T-helper 1 cell treated with Interleukin-12 subunit alpha and Interleukin-12 subunit beta and Interleukin-4 antibody, amounts not matched to agents 30 μg/mL and 1 μg/mL, for 36 hours (primary cell): ENCODE measurements around the gene PSKH1.

ENCODE experiments used
- H3K27ac Mint-ChIP-seq: one replicate; pipeline ENCODE4 v1.8.0; 2021; ENCODE audit warnings: mild to moderate bottlenecking, mixed read lengths
- H3K27me3 Mint-ChIP-seq: one replicate; pipeline ENCODE4 v1.8.0; 2021; ENCODE audit warnings: low read depth, mixed read lengths
- H3K36me3 Mint-ChIP-seq: one replicate; pipeline ENCODE4 v1.8.0; 2021; ENCODE audit warnings: low read depth, mixed read lengths
- H3K4me1 Mint-ChIP-seq: one replicate; pipeline ENCODE4 v1.8.0; 2021; ENCODE audit warnings: low read depth, mixed read lengths
- H3K4me3 Mint-ChIP-seq: one replicate; pipeline ENCODE4 v1.8.0; 2021; ENCODE audit warnings: mild to moderate bottlenecking, moderate library complexity, mixed read lengths
- H3K9me3 Mint-ChIP-seq: one replicate; pipeline ENCODE4 v1.8.0; 2021; ENCODE audit warnings: mixed read lengths

Gene PSKH1

GRCh38 chr16:67942510-67943255 is 49.6 kb downstream of the PSKH1 start:
- H3K27me3 Mint-ChIP-seq, result no peaks in the 10 kb centered on the region
- no peaks in the 10 kb centered on the region for H3K9me3 Mint-ChIP-seq
- H3K36me3 Mint-ChIP-seq, result peaks cover 9% of the 10 kb centered on the region
- peaks cover 17% of the 10 kb centered on the region for H3K4me1 Mint-ChIP-seq
- H3K4me3 Mint-ChIP-seq, result no peak overlapping the region
- no peak overlapping the region for H3K27ac Mint-ChIP-seq

GRCh38 chr16:67943256-67943618 is 50.2 kb downstream of the PSKH1 start:
- Mint-ChIP-seq H3K9me3 (no peaks in the 10 kb centered on the region), H3K4me1 (peaks cover 17% of the 10 kb centered on the region), H3K4me3 (no peak overlapping the region), H3K27me3 (no peaks in the 10 kb centered on the region), H3K27ac (no peak overlapping the region), H3K36me3 (peaks cover 9% of the 10 kb centered on the region)

GRCh38 chr16:67943619-67944504 is 50.8 kb downstream of the PSKH1 start, which contains the start of gene LCAT:
Gene LCAT (minus strand): TSS chr16:67944120. CDS start chr16:67944101, 19 bp downstream.
- no peaks in the 10 kb centered on the region for H3K9me3 Mint-ChIP-seq
- peaks cover 17% of the 10 kb centered on the region for H3K4me1 Mint-ChIP-seq
- H3K4me3 Mint-ChIP-seq, result no peak within 1 kb of the TSS
- peaks cover 9% of the 10 kb centered on the region for H3K36me3 Mint-ChIP-seq
- H3K27ac Mint-ChIP-seq, result no peak within 1 kb of the TSS
- no peaks in the 10 kb centered on the region for H3K27me3 Mint-ChIP-seq

GRCh38 chr16:67944690-67945391 is 51.8 kb downstream of the PSKH1 start:
- peaks cover 9% of the 10 kb centered on the region for H3K36me3 Mint-ChIP-seq
- no peak overlapping the region for H3K27ac Mint-ChIP-seq
- H3K27me3 Mint-ChIP-seq, result no peaks in the 10 kb centered on the region
- H3K9me3 Mint-ChIP-seq, result no peaks in the 10 kb centered on the region
- no peak overlapping the region for H3K4me3 Mint-ChIP-seq
- H3K4me1 Mint-ChIP-seq, result peaks cover 14% of the 10 kb centered on the region

- no peaks in the 10 kb centered on the region for H3K27me3 Mint-ChIP-seq
- peaks cover 7% of the 10 kb centered on the region for H3K36me3 Mint-ChIP-seq
- H3K9me3 Mint-ChIP-seq, result no peaks in the 10 kb centered on the region
- H3K4me1 Mint-ChIP-seq, result peaks cover 8% of the 10 kb centered on the region
- H3K4me3 Mint-ChIP-seq, result no peak overlapping the region
- no peak overlapping the region for H3K27ac Mint-ChIP-seq
These were observed 52.4 kb downstream of the PSKH1 start for GRCh38 chr16:67945392-67945933.

- Mint-ChIP-seq H3K9me3 (no peaks in the 10 kb centered on the region), H3K4me1 (peaks cover 6% of the 10 kb centered on the region), H3K4me3 (no peak overlapping the region), H3K36me3 (peaks cover 7% of the 10 kb centered on the region), H3K27ac (no peak overlapping the region), H3K27me3 (no peaks in the 10 kb centered on the region)
These were observed 53.1 kb downstream of the PSKH1 start for GRCh38 chr16:67946128-67946569.

- no peaks in the 10 kb centered on the region for H3K27me3 Mint-ChIP-seq
- no peaks in the 10 kb centered on the region for H3K4me1 Mint-ChIP-seq
- H3K27ac Mint-ChIP-seq, result no peak overlapping the region
- no peak overlapping the region for H3K4me3 Mint-ChIP-seq
- no peaks in the 10 kb centered on the region for H3K9me3 Mint-ChIP-seq
- peaks cover 5% of the 10 kb centered on the region for H3K36me3 Mint-ChIP-seq
These were observed 54.0 kb downstream of the PSKH1 start for GRCh38 chr16:67946966-67947558.

- peak overlapping the region; percentile 8 for H3K27ac Mint-ChIP-seq
- no peak overlapping the region for H3K4me3 Mint-ChIP-seq
- H3K36me3 Mint-ChIP-seq, result peaks cover 4% of the 10 kb centered on the region
- H3K9me3 Mint-ChIP-seq, result no peaks in the 10 kb centered on the region
- no peaks in the 10 kb centered on the region for H3K4me1 Mint-ChIP-seq
- no peaks in the 10 kb centered on the region for H3K27me3 Mint-ChIP-seq
These were observed 55.0 kb downstream of the PSKH1 start for GRCh38 chr16:67948015-67948414.

- no peaks in the 10 kb centered on the region for H3K27me3 Mint-ChIP-seq
- H3K4me3 Mint-ChIP-seq, result no peak overlapping the region
- peaks cover 1% of the 10 kb centered on the region for H3K36me3 Mint-ChIP-seq
- no peaks in the 10 kb centered on the region for H3K9me3 Mint-ChIP-seq
- no peaks in the 10 kb centered on the region for H3K4me1 Mint-ChIP-seq
- H3K27ac Mint-ChIP-seq, result no peak overlapping the region
These were observed 56.6 kb downstream of the PSKH1 start for GRCh38 chr16:67949645-67950044.

- no peaks in the 10 kb centered on the region for H3K9me3 Mint-ChIP-seq
- H3K4me3 Mint-ChIP-seq, result no peak overlapping the region
- peaks cover 1% of the 10 kb centered on the region for H3K36me3 Mint-ChIP-seq
- H3K4me1 Mint-ChIP-seq, result no peaks in the 10 kb centered on the region
- no peaks in the 10 kb centered on the region for H3K27me3 Mint-ChIP-seq
- H3K27ac Mint-ChIP-seq, result no peak overlapping the region
These were observed 57.3 kb downstream of the PSKH1 start for GRCh38 chr16:67950335-67950843.

GRCh38 chr16:67951485-67951884 is 58.4 kb downstream of the PSKH1 start:
- Mint-ChIP-seq H3K36me3 (peaks cover 1% of the 10 kb centered on the region), H3K27me3 (no peaks in the 10 kb centered on the region), H3K4me3 (no peak overlapping the region), H3K9me3 (no peaks in the 10 kb centered on the region), H3K27ac (no peak overlapping the region), H3K4me1 (no peaks in the 10 kb centered on the region)

- Mint-ChIP-seq H3K27me3 (no peaks in the 10 kb centered on the region), H3K9me3 (no peaks in the 10 kb centered on the region), H3K4me1 (no peaks in the 10 kb centered on the region), H3K36me3 (peaks cover 7% of the 10 kb centered on the region), H3K4me3 (no peak overlapping the region), H3K27ac (no peak overlapping the region)
These were observed 60.8 kb downstream of the PSKH1 start for GRCh38 chr16:67953641-67954375.

- H3K27me3 Mint-ChIP-seq, result no peaks in the 10 kb centered on the region
- H3K9me3 Mint-ChIP-seq, result no peaks in the 10 kb centered on the region
- no peak overlapping the region for H3K27ac Mint-ChIP-seq
- H3K36me3 Mint-ChIP-seq, result peaks cover 7% of the 10 kb centered on the region
- no peaks in the 10 kb centered on the region for H3K4me1 Mint-ChIP-seq
- no peak overlapping the region for H3K4me3 Mint-ChIP-seq
These were observed 61.6 kb downstream of the PSKH1 start for GRCh38 chr16:67954421-67955196.
